ENCODE data around the gene PAFAH1B2.
"Not testable (repeated sequence)": the region's sequence is repeated elsewhere in the genome, so short reads cannot be mapped to it uniquely, and the experiment has no call there.

The PAFAH1B2 gene

DNA sequence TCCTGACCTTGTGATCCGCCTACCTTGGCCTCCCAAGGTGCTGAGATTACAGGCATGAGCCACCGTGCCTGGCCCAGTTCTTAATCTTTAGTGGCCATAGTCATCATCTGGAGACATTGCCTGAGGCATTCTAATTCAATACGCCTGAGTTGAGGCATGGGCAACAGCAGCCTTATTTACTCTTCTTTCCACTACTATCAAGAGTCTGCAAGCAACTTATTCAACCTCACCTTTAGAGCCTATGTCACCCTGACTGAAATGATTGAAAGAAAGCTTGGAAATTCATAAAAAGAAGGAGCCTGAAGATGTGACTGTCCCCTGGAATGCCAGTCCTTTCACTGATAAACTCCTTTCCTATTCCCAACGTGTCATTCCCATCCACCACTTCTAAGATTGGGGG is 15.8 kb upstream of the PAFAH1B2 start:
- DNase-seq, result no peak

DNA sequence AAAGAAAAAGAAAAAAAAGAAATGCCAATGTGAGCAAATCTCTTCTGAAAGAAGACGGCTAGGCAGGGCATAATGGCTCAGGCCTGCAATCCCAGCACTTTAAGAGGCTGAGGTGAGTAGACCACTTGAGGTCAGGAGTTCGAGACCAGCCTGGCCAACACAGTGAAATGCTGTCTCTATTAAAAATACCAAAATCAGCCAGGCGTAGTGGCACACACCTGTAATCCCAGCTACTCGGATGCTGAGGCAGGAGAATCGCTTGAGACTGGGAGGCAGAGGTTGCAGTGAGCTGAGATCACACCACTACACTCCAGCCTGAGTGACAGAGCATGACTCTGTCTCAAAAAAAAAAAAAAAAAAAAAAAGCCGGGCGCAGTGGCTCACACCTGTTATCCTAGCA is 13.7 kb upstream of the PAFAH1B2 start:
- DNase-seq, result not testable (repeated sequence)

DNA sequence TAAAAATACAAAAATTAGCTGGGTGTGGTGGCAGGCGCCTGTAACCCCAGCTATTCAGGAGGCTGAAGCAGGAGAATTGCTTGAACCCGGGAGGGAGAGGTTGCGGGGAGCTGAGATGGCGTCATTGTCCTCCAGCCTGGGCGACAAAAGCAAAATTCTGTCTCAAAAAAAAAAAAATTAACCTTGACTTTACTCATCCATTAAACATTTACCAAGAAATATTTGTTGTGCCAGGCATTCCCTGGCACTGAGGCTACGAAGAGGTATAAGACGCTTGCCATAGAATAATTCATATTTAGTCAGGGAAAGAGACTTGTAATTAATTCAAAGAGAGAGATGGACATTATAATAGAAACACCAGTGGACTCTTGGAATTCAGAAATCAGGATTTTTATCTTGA is 13.2 kb upstream of the PAFAH1B2 start:
- no peak for DNase-seq

DNA sequence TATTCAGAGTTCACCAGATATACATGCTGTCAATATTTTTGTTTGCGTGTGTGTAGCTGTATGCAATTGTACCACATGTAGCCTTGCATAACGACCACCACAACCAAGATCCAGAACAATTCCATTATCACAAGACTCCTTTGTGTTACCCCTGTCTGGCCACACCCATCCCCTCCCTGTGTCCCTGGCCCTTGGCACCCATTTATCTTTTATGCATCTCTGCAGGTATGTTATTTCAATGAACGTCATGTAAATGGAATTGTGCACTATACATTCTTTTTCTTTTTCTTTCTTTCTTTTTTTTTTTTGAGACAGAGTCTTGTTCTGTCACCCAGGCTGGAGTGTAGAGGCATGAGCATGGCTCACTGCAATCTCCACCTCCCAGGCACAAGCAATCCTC is 9.7 kb upstream of the PAFAH1B2 start:
- DNase-seq, result no peak

DNA sequence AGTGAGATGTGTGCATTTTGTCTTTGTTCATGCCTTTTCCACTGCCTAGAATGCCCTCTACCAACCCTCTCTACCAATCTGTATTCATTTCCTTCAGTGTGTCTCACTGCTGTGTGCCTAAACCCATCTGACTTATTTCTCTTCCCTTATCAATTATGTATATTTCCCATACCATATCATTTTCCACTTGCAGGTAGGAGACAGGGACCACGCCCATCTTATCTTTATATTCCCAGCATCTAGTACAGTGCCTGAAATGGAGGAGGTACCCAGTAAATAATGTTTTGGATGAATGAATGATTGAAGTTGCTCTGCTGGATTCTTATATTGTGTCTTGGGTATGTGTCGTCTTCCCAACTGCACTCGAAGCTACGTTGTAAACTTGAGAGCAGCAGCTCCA is 9.1 kb upstream of the PAFAH1B2 start:
- not testable (repeated sequence) for DNase-seq

DNA sequence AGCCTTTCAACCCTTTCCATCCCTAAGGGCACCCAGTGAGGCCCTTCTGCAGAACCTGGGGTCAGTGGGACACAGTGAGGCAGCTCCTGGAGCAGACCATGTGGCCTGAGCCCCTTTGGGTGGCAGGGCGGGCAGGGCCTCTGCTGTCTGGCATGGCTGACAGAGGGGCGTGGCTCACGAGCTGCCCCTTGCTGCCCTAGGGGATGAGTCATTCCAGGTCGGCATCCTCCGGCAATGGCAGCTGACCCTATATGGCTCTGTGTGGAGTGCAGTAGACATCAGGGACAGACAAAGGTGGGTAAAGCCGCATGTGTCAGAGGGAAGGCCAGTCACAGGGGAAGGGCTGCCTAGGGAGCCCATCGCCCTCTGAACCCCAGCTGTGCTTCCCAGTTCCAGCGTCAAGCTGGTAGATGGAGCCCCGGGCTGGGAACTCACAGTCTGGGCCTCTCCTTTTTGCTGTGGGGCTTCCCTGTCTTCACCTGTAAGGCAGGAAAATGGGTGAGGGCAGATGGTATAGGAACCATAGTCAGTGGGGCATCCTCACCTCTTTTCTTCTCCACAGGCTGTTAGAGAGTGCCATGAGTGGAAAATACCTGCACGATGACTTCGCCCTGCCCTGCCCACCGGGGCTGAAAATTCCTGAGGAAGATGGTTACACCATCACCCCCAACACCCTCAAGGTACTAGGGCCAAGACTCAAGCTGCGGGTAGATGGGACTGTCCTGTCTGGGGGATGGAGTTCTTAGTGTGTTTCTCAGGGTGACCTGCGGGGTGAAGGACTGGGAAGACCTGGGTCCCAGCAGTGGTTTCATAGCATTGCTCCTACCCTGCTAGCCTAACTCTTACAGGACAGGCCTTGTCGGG is 6.6 kb upstream of the PAFAH1B2 start:
- DNase-seq, result not testable (repeated sequence)

DNA sequence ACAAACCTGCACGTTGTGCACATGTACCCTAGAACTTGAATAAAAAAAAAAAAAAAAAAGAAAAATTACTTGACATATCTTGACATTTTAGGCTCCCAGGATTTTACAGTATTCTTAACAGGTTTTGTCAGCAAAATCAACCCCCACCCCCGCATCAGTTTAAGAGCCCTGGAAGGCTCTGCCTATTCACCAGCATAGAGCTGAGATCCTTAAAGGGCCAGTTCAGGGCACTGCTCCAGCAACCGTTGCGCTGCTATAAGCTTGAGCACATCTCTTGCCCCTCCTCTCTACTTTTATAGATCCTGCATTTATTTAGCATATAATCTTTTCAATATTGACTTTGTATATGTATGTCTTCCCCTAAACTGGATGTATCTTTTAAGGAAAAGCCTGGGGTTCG is 697 bp upstream of the PAFAH1B2 start:
- peak; percentile 15 to 23 for DNase-seq

DNA sequence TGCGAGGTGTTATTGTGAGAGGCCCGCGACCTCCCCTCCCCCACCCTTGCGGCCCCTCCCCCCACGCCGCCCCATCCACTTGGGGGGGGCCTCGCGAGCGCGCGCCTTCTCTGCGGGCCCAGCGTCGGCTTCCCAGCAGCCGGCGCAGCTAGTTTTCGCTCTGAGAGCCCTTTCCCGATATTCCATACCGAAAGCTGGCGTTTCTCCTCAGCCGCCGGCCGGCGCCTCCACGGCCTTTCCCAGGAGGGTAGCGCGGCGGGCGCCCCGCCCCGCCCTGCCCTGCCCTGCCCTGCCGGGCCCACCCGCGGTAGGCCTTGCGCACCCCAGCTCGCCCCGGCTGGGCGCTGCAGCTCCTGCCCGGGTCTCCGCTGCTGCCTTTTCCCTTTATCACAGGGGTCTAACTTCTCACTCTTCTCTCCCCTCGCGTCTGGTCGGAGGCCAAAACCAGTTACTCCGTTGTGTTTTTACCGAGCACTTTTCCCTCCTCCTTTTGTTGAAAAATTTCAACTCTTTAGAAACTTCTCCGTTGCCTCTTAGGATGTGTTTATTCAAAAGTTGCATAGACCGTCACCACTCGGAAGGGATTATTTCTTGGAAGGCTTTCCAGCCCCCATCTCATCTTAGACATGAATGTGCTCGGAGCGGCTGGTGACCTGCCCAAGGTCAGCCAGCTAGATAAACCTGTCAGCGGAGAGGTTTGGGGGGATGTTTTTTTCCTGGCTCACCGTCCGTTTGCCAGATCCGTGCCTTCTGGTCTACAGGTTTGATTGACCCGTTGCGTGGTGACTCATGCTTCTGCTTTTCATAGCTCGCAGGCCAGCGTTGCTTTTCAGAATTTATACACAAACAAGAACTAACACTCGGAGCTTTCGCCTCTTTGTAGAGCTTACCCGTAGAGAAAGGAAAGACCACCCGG is 648 bp downstream of the PAFAH1B2 start:
- DNase-seq, result no peak

DNA sequence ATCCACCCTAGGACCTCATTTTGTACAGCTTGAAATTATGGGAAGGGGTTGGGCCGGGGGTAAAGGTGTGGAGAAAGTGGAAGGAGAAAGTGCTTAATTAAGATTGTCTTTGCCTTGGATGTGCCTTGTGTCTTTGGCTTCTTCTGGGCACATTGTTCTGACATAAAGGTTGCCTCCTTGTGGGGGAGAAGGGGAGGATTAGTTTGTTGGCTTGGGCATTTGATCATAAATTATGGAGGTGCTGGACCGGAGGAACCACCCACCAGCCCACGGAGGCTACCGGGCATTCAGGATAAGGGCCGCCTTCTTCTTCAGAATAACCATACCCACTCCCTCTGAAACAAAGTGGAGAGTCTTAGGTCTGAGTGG is 1.3 kb downstream of the PAFAH1B2 start:
- DNase-seq, result no peak

DNA sequence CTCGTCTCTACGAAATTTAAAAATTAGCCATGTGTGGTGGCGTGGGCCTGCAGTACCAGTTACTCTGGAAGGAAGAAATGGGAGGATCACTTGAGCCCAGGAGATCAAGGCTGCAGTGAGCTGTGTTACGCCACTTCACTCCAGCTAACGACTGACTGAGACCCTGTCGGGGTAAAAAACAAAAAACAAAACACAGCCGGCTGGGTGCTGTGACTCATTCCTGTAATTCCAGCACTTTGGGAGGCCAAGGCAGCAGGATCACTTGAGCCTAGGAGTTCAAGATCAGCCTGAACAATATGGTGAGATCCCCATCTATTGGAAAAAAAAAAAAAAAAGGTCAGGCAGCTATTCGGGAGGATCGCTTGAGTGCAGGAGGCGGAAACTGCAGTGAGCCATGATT is 2.4 kb downstream of the PAFAH1B2 start:
- no peak for DNase-seq

DNA sequence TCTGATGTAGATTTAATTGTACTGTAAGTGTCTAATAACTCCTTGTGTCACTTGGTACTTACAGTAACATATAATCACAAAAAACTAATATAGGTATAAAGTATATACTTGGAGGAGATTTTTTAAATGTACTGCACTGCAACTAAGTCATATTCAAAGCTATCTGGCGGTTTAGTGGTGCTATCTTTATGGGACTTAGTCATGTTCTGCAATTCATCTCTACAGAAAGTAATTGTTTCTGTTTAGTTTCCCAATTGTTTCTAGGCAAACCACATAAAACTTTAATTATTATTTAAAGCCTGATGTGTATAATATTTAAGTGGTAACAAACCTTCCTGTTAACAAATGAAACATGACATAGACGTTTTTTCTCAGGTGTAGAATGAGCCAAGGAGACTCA is 8.0 kb downstream of the PAFAH1B2 start:
- DNase-seq, result no peak

DNA sequence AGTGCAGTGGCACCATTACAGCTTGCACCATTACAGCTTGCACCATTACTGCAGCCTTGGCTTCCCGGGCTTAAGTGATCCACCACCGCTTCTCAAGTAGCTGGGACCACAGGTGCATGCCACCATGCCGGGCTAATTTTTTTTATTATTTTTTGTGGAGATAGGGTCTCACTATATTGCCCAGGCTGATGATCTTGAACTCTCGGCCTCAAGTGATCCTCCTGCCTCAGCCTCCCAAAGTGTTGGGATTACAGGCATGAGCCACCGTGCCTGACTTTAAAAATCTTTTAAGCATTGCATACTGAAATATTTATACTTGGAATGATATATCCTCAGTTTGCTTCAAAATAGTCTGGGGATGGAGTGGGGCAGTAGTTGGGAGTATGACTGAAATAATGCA is 10.4 kb downstream of the PAFAH1B2 start:
- no peak for DNase-seq

DNA sequence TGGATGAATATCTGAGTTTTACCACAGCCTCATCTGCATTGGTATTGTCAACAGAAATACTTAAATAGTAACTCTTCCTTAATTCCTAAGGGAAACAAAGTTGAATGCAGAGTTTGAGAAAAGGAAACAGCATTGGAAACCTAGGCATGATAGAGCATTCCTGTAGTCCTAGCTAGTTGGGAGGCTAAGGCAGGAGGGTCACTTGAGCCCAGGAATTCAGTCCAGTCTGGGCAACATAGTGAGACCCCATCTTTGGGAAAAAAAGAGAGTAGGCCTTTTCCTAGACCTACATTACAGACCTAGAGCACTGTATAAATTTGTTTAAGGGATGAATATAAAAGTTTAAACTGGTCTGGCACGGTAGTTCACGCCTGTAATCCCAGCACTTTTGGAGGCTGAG is 13.4 kb downstream of the PAFAH1B2 start:
- no peak for DNase-seq

DNA sequence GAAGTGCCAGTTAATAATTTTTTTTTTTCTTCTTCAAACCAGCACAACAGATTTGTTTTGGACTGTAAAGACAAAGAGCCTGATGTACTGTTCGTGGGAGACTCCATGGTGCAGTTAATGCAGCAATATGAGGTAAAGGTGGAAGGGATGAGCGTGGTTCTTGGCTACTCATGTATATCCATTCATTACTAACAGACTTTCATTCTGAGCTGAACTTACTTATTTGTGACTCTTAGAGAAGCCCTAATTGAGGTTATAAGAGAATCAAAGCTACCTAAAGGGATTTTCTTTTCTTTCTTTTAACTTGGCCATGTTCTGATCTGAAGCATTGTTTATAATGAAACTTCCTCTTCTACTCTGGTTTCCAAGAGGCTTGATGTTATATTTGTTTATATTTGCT is 15.8 kb downstream of the PAFAH1B2 start:
- DNase-seq, result no peak

DNA sequence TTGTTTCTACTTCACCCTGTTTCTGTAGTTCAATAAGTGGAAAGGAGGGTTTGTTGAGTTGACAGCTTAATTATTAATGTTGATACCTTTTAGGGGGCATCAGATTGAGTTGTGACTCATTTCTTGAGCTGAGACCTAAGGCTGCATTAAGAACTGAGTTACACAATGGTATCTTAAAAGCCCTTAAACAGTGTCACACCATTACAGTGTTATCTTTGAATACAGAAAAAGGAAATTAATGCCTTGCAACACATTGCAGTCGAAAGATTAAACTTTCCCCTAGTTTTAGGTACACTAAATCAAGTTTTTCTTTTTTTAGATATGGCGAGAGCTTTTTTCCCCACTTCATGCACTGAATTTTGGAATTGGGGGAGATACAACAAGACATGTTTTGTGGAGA is 16.7 kb downstream of the PAFAH1B2 start:
- no peak for DNase-seq

DNA sequence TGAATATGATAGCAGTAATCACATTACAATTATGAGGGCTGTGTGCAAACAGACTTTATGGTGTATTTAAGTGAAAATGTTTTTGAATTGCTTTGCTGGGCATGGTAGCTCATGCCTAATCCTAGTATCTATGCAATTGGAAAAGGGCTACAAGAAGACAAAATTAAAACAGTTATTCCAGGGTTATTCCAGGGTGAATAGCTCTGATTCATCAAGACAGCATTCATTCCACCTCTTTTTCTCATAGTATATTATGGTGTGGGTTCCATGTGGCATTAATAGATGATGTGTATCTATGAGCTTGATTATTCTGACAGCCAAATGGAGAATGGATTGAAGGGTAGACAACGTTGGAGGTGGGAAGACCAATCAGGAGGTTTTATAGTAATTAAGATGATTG is 22.4 kb downstream of the PAFAH1B2 start:
- DNase-seq, result no peak

DNA sequence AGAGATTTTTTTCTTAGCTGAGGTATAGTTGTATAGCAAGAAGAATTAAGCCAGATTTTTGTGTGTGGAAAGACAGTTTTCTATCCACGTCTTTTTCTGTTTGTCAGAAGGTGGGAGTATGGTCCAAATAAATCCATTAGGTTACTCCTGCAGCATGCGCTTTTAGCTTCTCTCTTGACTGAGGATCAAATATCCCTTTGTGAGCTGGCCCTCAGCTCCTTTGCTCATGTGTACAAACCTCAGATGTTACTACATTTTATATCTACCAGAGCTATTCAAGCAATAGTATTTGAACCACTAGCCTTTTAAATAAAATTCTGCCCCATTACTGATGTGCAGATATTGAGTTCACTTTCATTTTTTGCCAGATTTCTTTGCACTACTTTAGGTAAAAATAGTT is 25.6 kb downstream of the PAFAH1B2 start:
- DNase-seq, result no peak

DNA sequence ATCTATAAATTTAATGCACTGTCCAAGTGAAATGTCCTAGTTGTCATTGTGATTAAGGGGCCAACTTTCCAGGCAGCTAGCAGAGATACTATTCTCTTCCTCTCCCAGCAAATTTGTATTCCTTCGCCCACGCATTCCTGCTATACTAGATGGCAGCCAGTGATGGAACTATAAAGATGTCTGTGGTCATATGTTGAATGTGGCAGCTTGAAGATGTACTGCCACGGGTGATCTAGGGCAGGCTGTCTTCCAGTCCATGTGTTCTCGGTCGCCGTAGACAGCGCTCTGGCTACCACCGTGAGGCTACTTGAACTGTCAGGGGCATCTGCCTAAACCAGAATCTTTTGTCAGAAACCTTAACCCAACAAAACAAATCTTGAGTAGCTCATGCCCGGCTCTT is 26.1 kb downstream of the PAFAH1B2 start:
- DNase-seq, result no peak

DNA sequence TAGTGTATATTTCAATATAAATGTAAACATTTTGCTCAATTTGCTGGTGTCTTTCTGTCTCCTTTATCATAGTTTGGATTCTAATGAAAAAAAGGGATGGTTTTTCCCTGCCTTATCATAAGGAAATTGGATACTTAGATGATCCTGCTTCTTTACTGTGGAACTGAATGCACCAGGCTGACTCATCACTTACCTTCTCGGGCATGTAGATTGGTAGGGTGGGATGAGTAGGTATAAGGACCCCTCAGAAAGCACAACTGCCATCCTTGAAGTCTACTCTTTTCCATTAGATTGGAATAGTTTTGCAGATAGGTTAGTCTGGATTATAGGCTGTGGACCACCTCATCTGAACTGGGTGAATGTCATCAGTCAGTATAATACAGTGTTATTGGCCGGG is 26.9 kb downstream of the PAFAH1B2 start:
- no peak for DNase-seq

DNA sequence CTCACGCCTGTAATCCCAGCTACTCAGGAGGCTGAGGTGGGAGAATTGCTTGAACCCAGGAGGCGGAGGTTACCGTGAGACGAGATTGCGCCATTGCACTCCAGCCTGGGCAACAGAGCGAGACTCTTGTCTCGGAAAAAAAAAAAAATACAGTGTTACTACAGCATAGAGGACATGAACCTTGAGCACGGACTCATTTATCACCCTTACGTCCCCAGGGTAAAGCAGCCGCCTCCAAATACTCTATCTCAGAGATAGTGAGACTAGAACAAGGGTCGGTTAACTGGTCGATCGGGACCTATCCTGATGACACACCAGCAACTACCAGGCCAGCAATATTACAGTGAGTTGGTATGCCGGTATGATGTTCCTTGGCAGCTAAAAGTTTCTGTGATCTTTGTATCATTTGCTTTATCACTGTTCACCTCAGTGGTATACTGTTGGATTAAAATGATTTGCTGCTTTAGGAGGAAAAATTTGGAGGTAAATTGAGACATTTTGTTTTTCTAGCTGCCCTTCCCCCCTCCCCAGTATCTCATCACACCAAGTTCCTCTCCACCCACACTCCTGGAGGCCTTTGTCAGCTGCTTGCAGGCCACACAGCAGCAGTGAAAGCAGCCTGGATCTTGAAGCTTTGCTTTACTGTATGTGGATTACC is 27.4 kb downstream of the PAFAH1B2 start:
- DNase-seq, result no peak

DNA sequence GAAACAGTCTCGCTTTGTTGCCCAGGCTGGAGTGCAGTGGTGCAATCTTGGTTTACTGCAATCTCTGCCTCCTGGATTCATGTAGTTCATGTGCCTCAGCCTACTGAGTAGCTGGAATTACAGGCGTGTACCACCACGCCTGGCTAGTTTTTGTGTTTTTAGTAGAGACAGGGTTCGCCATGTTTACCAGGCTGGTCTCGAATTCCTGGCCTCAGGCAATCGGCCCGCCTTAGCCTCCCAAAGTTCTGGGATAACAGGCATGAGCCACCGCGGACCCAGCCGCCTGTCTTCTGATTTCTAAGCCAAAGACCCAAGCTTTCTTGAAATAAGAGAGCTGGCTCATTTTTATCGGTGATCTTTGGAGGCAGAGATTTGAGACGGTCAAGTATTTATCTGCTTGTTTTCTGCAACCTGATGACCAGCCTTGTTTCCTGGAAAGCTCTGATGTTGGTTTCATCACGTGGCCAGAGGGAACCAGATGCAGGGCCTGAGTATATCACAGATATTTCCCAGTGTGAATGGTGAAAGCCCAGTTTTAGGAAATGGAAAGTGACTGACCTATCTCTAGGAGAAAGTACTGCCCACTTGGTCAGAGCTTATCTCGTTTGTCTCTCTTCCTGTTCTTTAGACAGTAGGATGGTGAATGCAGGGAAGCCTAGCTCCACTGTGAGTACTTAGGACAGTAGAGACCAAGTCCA is 28.8 kb downstream of the PAFAH1B2 start:
- no peak for DNase-seq

DNA sequence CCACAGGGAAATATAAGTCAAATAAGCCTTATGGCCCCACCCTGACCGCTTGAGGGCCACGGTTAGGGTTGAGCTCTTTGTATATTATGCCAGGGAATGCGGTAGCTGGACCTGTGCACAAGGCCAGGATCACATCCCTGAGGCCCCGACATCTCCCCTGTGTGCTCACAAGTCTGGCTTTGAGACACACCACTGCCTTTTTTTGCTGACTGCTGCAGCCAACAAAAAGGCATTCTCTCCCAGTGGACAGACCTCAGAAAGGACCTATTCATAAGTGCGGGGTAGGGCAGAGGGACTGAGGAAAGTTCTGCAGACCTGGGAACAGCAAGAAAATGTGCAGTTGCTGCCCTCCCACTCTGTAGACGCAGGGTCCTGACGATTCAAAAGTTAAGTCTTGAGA is 31.0 kb downstream of the PAFAH1B2 start:
- no peak for DNase-seq

DNA sequence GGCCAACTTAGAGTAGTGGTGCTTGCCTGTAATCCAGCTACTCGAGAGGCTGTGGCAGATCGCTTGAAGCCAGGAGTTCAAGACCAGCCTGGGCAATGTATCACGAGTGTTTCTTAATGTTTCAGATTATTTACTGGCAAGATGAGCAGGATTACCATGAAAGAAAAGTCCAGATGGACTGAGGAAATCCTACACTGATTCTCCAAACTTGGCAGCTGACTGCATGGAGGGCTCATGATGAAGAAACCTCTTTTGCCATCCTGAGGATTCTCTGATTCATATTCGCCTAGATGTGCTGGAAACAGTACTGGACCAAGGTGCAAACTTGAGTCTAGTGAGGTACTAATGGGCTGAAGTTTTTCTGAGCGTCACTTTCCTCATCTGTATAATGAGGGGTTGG is 31.7 kb downstream of the PAFAH1B2 start:
- DNase-seq, result no peak

All from activated CD4-positive, alpha-beta T cell treated with anti-CD3 and anti-CD28 coated beads, Interleukin-2, amount 50 U/mL, for 4 hours (primary cell).